Heart right ventricle (tissue), 16 donors: ENCODE results near the gene EIF3F. TPM values are rescaled to one million over a fixed set of nuclear protein-coding genes. Genes with fewer than 3 reads are reported as not detected.

Experiments used
- ATAC-seq, 8 donors: fragments of 200-7000 bp; cut with Tn5 transposase; one replicate each; pipeline ENCODE4 v1.9.1; 2020; ENCODE audit warnings: mild to moderate bottlenecking in 8 of 8, moderate library complexity in 8 of 8, moderate number of reproducible peaks in 1 of 8
- DNase-seq, 2 donors: peaks; one replicate each; pipeline ENCODE4 v3.0.0-alpha.2; 2020
- H3K27ac ChIP-seq, 10 donors: fragments of 200-600 bp; sonication (generic) in 2 of 10; one replicate each; pipeline versions ENCODE4 v1.5.0 to v1.8.0; 2020 to 2022; ENCODE audit warnings: mild to moderate bottlenecking in 3 of 10
- H3K27me3 ChIP-seq, 7 donors: fragments of 200-600 bp; one replicate each; pipeline ENCODE4 v1.8.0; 2021 to 2022; ENCODE audit warnings: mild to moderate bottlenecking in 2 of 7
- H3K36me3 ChIP-seq, 9 donors: fragments of 200-600 bp; sonication (generic) in 1 of 9; one replicate each; pipeline versions ENCODE4 v1.5.0 to v1.8.0; 2020 to 2022; ENCODE audit warnings: mild to moderate bottlenecking in 2 of 9
- H3K4me1 ChIP-seq, 9 donors: fragments of 200-600 bp; sonication (generic) in 1 of 9; one replicate each; pipeline versions ENCODE4 v1.5.0 to v1.8.0; 2020 to 2022; ENCODE audit warnings: mild to moderate bottlenecking in 4 of 9
- H3K4me3 ChIP-seq, 10 donors: fragments of 200-600 bp; sonication (generic) in 2 of 10; one replicate each; pipeline versions ENCODE4 v1.5.0 to v1.8.0; 2020 to 2022; ENCODE audit warnings: mild to moderate bottlenecking in 7 of 10, moderate library complexity in 2 of 10
- H3K9me3 ChIP-seq, 11 donors: fragments of 200-600 bp in 10 of 11; sonication (generic) in 2 of 11; one replicate each; pipeline versions ENCODE4 v1.5.0 to v1.8.0; 2013 to 2022; ENCODE audit warnings: mild to moderate bottlenecking in 2 of 11, control low read depth in 1 of 11, moderate library complexity in 1 of 11
- CTCF ChIP-seq, 9 donors: fragments of 200-600 bp; sonication (generic) in 2 of 9; IDR thresholded peaks; one replicate each; pipeline versions ENCODE4 v1.5.0 to v1.8.0; 2021 to 2022; ENCODE audit warnings: antibody characterized with exemption in 9 of 9, mild to moderate bottlenecking in 5 of 9, moderate library complexity in 1 of 9
- WGBS, 2 donors: extraction: QIAGEN DNeasy Blood & Tissue Kit; methylation state at CpG; one replicate each; pipeline ENCODE4 v1.1.7; 2013; ENCODE audit warnings: inconsistent platforms in 1 of 2; 5-methylcytosine and 5-hydroxymethylcytosine counted together
- intact Hi-C, 10 donors: fragments of 100-400 bp; cut with DNase I; formaldehyde crosslinking; loops; one replicate each; pipeline versions ENCODE4 v1.11.1 to v1.14.2; 2022
- polyA plus RNA-seq, 2 donors: library from polyadenylated mRNA; stranded (reverse); fragments of 200-250 nt; gene quantifications; one replicate each; pipeline ENCODE4 v1.2.3, GENCODE V29; 2013
- total RNA-seq, 10 donors: library from RNA; stranded (reverse); fragmentation: NEBNext Ultra II Directional in 3 of 10; extraction: Animal tissue kit (Norgen Biotek cat#: 25700) in 3 of 10; gene quantifications; one replicate each; pipeline versions ENCODE4 v1.2.1 to v1.2.4, GENCODE V29; 2021 to 2023
- donor health status: Arrhythmogenic right ventricular cardiomyopathy.
- donor health status: ischemic (EF 13 %, LVEDD 7.1; RV severe dilation, severe dysfunction).
- donor health status: healthy with polysubstance abuse.
- donor health status: DM: no; HTN: yes; CAD: no.
- donor health status: DM: no; HTN: no; CAD: no.
- donor health status: ischemic (EF 25% LVEDD 6.9; RV normal size, moderate dysfunction).
- donor health status: ischemic (EF 25% LVEDD 5.7; RV mildly dilated, moderate dysfunction).
- donor health status: healthy.
- donor health status: DM: yes; HTN: yes; CAD: no.
- donor health status: Ischemic cardiomyopathy.
- donor health status: ischemic (EF 35%, LVEDD 5.7; RV mildly dilated, moderate dysfunction).
- donor health status: nonischemic (EF 11% LVEDD 7.7; RV severe dilation, severe dysfunction).
- donor health status: DM: yes; HTN: yes; CAD: no.
- donor health status: PGD.
- donor health status: ischemic (EF 29% LVEDD 5.4; RV normal size, mild dysfunction).
- donor health status: nonischemic (EF 23%, LVEDD 6.1; RV moderate dilation, normal function).

The EIF3F gene
- total and polyA plus RNA-seq, 12 donors, result 63.2 to 386 (median 157) TPM

GRCh38 chr11:8008212-8008611 lies 21.1 kb downstream of the EIF3F start:
- Histone ChIP-seq H3K27ac (no peak overlapping the region), H3K4me3 (no peak overlapping the region), H3K27me3 (no peaks in the 10 kb centered on the region), H3K36me3 (no peaks in the 10 kb centered on the region), H3K9me3 (no peaks in the 10 kb centered on the region), H3K4me1 (no peaks in the 10 kb centered on the region)
- WGBS, 2 donors, result 37 to 53% methylated on average over 4 of the region's 4 CpGs
- intact Hi-C loops, result loop anchor here in 5 of 10 donors (2.0 to 10.0 kb wide), 4 partner anchors 84 to 557 kb away; no protein-coding TSS in a partner anchor
- ATAC-seq (no peak), DNase-seq (no peak)
- no peak for TF ChIP-seq CTCF (IDR thresholded peaks at IDR 0.05)

- intact Hi-C loops, result loop anchor here in 5 of 10 donors (2.0 to 10.0 kb wide), 4 partner anchors 82 to 555 kb away; no protein-coding TSS in a partner anchor
- DNase-seq (no peak), ATAC-seq (no peak)
- TF ChIP-seq CTCF (IDR thresholded peaks at IDR 0.05), result no peak
- Histone ChIP-seq H3K4me3 (no peak overlapping the region), H3K4me1 (no peaks in the 10 kb centered on the region), H3K36me3 (no peaks in the 10 kb centered on the region), H3K27ac (no peak overlapping the region), H3K9me3 (no peaks in the 10 kb centered on the region), H3K27me3 (no peaks in the 10 kb centered on the region)
- 94 to 95% methylated on average over 3 of the region's 3 CpGs for WGBS, 2 donors
Measured at GRCh38 chr11:8009856-8010255, 22.7 kb downstream of the EIF3F start.

GRCh38 chr11:8011371-8011770 lies 24.2 kb downstream of the EIF3F start:
- 87 to 90% methylated on average over 2 of the region's 2 CpGs for WGBS, 2 donors
- Histone ChIP-seq H3K36me3 (no peaks in the 10 kb centered on the region), H3K27me3 (peaks cover 0 to 15% (median 0%) of the 10 kb centered on the region in 7 donors), H3K4me3 (no peak overlapping the region), H3K27ac (no peak overlapping the region), H3K9me3 (no peaks in the 10 kb centered on the region), H3K4me1 (no peaks in the 10 kb centered on the region)
- ATAC-seq, result no peak
- no peak for DNase-seq
- TF ChIP-seq CTCF (IDR thresholded peaks at IDR 0.05), result no peak
- intact Hi-C loops, result no loop called here

GRCh38 chr11:8011981-8012444 lies 24.9 kb downstream of the EIF3F start:
- no peak for TF ChIP-seq CTCF (IDR thresholded peaks at IDR 0.05)
- no peak overlapping the region for H3K4me3 ChIP-seq
- intact Hi-C loops, result no loop called here
- 56 to 72% methylated on average over 4 of the region's 4 CpGs for WGBS, 2 donors
- ATAC-seq (peak in 1 of 8 donors; percentile 20), DNase-seq (no peak)
- H3K27ac ChIP-seq, result no peak overlapping the region
- no peaks in the 10 kb centered on the region for H3K36me3 ChIP-seq
- no peaks in the 10 kb centered on the region for H3K9me3 ChIP-seq
- H3K27me3 ChIP-seq, result peaks cover 0 to 21% (median 0%) of the 10 kb centered on the region in 7 donors
- no peaks in the 10 kb centered on the region for H3K4me1 ChIP-seq
